ENCODE results near the gene ICE1.
A peak's percentile ranks its signal among the peaks of the same experiment; 100 is the strongest.
"Not testable (repeated sequence)": the region's sequence is repeated elsewhere in the genome, so short reads cannot be mapped to it uniquely, and the experiment has no call there.

ICE1 gene

GRCh38 chr5:5494489-5495402 lies 72.3 kb downstream of the ICE1 start:
- peak; percentile 70 to 82 (median 79) for DNase-seq

DNA sequence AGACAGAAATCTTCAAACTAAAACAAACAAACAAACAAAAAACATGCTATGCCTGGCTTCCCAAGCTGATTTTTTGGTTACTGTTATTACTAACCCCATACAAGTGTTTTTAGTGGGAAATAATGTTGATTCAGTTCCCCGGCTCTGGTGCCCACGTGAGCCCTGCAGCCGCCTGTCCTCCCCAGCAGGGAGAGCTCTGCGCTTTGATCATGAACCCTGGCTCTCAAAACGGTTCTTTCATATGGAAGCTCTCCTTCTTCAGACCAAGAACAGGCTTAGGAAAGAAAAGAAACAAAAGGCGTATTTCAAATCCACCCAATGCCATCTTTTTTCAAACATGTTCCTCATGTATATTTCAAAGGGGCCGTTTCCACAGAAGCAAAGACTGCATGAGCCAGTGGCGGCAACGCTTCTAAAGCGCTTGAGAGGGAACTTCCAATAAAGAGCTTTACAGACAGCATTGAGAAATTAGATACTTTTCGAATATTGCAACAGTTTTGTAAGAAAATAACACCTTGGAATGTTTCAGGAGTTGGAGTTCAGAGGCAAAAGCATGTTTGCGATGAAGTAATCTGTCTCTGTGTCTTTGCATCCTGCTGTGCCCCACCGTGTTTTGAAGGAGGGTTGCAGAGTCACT lies 74.8 kb downstream of the ICE1 start:
- peak; percentile 50 to 77 (median 74) for DNase-seq

- no peak for DNase-seq
These were observed 77.0 kb downstream of the ICE1 start for GRCh38 chr5:5499442-5499841.

DNA sequence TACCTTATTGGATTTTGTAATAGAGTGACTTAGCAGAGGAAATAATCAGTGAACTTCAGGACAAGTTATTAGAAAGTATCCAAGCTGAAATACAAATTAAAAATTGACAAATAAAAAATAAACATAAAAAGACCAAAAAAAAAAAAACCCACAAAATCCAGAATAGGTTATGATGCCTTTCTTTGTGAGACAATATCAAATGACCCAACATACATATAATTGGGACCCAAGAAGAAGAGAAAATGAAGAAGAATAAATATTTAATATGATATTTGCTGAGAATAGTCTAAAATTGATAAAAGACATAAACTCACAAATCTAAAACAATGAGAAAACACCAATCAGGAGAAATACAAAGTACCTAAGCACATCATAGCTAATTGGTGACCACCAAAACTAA lies 81.8 kb downstream of the ICE1 start:
- no peak for DNase-seq

GRCh38 chr5:5505815-5506214 lies 83.3 kb downstream of the ICE1 start:
- DNase-seq: no peak

DNA sequence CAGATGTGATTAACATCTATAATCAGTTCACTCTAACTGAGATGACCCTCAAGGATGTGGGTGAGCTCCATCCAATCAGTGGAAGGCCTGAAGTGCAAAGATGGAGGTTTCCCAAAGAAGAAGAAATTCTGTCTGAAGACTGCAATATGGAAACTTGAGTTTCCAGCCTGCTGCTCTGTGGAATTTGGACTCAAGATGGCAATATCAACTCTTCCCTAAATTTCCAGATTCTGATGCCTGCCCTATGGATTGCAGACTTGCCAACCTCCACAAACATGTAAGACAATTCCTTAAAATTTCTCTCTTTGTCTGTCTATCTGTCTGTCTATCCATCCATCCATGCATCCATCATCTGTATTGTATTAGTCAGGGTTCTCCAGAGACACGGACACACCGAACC lies 85.9 kb downstream of the ICE1 start:
- DNase-seq: no peak

DNA sequence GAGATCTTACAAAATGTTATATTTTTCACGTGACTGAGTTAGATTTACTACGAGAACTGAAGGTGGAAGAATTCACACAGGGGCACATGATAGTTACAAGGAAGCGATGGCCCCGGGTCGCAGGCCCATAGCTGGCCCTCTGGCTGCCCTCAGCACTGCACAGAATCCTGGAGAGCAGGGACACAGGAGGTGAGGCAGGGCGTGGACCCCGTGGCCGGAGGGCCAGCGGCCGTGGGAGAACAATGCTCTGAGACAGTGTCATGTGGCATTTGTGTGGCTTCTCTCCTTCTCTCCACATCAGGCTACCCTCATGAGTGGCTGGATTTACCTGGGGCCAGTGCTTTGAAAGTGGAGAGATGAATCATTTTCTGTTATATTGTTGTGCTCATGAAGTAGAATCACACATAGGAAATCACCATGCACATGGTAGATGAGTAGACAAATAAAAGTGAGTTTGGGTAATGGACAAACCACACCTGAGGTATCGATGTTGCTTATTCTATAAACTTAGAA lies 89.5 kb downstream of the ICE1 start:
- DNase-seq: no peak

DNA sequence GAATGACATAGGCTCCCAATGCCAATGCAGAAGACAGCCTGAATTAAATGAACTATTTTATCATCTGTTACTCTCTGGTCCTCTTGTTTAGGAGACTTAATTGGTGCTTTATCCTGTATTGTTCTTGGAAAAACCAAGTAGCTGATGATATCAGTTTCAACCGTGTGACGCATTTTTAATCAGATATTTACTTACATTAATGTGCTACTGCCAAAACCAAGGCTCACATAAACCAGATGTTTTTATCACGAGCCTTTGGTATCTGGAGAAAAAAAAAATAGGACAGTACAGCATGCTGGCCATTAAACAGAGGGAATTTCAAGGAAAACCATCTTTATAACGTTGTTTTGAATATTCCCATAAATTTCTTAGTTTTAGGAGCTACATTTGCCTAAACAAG lies 90.1 kb downstream of the ICE1 start:
- DNase-seq: no peak

- DNase-seq: not testable (repeated sequence)
These were observed 98.1 kb downstream of the ICE1 start for GRCh38 chr5:5520622-5521021.

DNA sequence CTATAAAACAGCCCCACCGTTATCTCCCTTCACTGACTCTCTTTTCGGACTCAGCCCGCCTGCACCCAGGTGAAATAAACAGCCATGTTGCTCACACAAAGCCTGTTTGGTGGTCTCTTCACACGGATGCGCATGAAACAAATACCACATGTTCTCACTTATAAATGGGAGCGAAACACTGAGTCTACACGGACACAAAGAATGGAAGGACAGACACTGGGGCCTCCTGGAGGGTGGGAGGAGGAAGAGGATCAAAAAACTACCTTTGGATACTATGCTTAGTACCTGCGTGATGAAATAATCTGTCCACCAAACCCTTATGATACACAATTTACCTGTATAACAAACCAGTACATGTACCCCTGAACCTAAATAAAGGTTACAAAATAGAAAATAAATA lies 98.6 kb downstream of the ICE1 start:
- no peak for DNase-seq

DNA sequence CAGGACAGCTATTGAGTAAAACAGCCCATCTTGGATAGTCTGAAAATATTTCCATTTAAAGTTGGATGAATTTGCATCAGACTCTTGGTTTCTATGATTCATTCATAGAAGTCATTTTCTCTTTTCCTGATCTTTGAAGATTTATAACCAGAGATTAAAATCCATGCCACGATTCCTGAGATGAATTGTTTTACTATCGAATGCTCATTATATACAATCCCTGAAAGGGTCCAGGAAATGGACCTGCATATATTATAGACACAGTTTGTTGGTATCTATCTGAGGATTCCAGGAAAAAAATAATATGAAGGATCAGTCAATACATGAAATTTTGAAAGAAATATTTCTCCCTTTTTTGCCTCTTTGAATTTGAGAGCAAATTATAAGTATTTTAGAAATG lies 99.0 kb downstream of the ICE1 start:
- DNase-seq: no peak

DNA sequence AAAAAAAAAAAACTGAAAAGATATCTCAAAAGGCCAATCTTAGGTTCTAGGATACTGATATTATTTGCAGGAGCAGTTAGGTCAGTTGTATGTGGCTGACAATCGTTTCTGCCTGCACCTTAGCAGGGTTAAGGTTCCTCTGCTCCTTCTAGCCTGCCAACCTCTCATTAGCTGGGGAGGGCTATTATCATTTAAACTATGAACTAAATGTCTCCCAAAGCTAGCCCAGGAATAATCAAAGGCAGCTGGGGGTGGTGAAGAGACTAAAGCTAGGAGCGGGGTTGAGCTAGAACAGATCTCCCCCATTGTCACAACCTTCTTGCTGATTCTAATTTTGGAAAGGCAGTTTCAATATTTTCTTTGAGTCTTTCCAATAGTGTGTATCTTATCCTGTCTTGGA lies 99.9 kb downstream of the ICE1 start:
- no peak for DNase-seq

GRCh38 chr5:5523066-5523505 lies 100.6 kb downstream of the ICE1 start:
- DNase-seq: peak in 1 of 3 experiments; percentile 16

DNA sequence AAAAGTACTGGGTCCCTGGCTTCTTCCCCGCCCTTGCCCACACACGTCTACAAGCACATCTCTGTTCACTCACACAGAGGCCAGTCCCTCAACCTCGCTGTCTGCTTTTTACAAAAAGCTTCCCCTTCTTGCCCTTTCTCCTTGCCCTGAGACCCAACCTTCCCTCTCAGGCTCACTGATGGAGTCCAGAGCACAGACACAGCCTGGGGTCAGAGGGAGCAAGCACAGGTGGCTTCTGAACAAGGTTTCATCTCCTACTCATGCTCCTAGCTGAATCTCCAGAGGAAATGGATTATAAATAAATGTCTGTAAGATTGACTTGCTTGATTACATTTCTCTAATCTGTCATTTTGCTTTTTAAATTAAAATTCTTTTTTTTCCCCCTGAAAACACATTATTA lies 101.8 kb downstream of the ICE1 start:
- DNase-seq: no peak

DNA sequence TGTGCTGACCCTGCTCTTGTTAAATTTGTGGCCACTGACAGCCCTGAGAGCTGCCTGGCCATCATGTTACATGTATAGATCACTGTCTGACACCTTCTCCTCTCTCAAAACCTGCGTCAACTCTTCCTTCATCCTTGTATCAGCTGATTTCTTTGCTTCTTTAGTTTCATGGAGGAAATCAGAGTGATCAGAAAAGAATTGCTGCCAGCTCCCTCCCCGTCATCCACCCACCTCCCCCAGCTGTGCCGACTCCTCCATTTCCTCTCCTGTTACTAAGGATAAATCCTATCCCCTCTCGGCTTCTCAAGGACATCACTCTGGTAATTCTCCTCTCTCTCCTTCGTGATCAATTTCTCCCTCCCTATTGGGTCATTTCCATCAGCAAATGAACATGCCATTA lies 108.9 kb downstream of the ICE1 start:
- no peak for DNase-seq

DNA sequence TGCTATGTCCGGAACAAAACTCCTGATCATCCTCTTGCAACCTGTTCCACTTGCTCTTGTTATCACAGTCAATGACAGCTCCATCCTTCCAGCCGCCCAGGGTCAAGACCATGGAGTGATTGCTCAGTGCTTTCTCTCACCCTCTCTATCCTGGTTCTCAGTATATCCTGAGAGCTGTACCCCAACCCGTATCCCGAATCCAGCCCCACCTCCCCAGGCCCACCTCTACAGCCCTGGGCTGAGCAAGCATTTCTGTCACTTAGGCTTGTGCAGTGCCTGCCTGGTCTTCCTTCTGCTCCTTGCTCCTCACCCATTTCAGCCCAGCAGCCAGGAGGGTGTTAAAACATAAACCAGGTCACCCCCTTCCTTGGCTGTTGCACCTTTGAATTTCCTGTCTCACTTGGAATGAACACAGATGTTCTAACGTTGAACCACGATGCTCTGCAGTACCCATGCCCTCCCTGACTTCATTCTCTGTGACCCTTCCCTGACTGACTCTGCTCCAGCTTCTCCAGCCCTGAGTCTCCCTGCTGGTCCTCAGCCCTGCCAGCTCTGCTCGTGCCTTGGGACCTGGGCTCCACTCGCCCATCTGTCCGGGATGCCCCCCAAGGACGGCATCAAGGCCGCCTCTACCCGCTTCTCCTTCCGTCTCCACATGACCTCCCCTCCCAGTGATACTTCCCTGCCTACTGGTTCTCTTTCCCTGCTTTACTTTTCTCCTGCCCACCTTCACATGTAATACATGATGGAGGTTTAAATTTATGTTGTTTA lies 110.0 kb downstream of the ICE1 start:
- DNase-seq: no peak

DNA sequence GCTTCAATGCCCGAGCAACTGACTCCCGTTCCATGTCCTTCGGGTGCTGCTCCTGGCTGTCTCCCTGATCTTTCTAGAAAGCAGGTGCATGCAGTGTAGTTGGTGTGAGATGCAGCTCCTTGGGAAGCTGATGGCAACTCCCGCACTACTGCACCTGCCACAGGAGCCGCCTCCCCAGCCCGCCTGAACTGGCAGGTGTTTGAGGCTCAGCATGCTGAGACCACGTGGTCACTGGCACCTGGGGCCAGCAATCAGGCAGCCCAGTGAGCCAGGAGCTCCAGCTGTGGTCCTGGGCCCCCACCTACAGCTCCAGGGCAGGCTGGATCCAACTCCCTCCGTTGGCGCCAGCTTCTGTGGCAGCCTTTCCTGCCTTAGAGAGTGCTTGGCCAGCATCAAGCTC lies 111.5 kb downstream of the ICE1 start:
- peak in 2 of 3 experiments; percentile 82 to 90 for DNase-seq

DNA sequence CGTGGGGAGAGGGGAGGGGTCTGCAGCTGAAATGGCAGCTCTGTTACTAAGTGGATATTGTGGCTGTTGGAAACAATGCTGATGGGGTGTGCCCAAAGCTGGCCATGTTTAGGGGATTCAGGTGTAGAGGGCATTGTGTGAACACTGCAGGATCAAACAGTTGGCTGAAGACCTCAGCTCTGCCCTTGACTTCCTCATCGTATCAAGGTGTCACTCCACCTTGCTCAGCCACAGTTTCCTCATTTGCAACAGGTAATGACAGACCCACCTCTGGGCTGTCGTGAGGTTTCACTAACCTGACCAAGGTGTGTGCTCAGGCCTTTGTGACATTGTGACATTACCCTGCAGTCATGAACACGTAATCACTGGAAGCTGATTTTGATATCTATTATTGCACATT lies 111.9 kb downstream of the ICE1 start:
- DNase-seq: no peak

GRCh38 chr5:5536871-5537270 lies 114.4 kb downstream of the ICE1 start:
- DNase-seq: no peak

- no peak for DNase-seq
These were observed 114.9 kb downstream of the ICE1 start for GRCh38 chr5:5537426-5537825.

GRCh38 chr5:5539590-5539989 lies 117.1 kb downstream of the ICE1 start:
- peak in 1 of 3 experiments; percentile 9 for DNase-seq
